Measurements from ENCODE around the gene ADGRG3.
A peak's percentile ranks its signal among the peaks of the same experiment; 100 is the strongest.

ADGRG3 gene

GRCh38 chr16:57647136-57647875 lies 20.8 kb upstream of the ADGRG3 start:
- no peak overlapping the region for H3K4me3 ChIP-seq (ENCODE audit: low read depth, low read length)
- no peak for TF ChIP-seq CTCF (conservative IDR thresholded peaks at IDR 0.05; ENCODE audit: low read depth, low read length)
- no peak for DNase-seq (ENCODE audit: low read depth)

GRCh38 chr16:57648125-57648524 lies 20.0 kb upstream of the ADGRG3 start:
- no peak for DNase-seq (ENCODE audit: low read depth)
- no peak for TF ChIP-seq CTCF (conservative IDR thresholded peaks at IDR 0.05; ENCODE audit: low read depth, low read length)
- H3K4me3 ChIP-seq (ENCODE audit: low read depth, low read length), result no peak overlapping the region

- DNase-seq (ENCODE audit: low read depth), result peak; percentile 88
- TF ChIP-seq CTCF (conservative IDR thresholded peaks at IDR 0.05; ENCODE audit: low read depth, low read length), result peak; percentile 100
- H3K4me3 ChIP-seq (ENCODE audit: low read depth, low read length), result no peak overlapping the region
These were observed 19.3 kb upstream of the ADGRG3 start for GRCh38 chr16:57648581-57649442.

GRCh38 chr16:57649443-57649751 lies 18.7 kb upstream of the ADGRG3 start:
- H3K4me3 ChIP-seq (ENCODE audit: low read depth, low read length), result no peak overlapping the region
- no peak for TF ChIP-seq CTCF (conservative IDR thresholded peaks at IDR 0.05; ENCODE audit: low read depth, low read length)
- no peak for DNase-seq (ENCODE audit: low read depth)

GRCh38 chr16:57649846-57650245 lies 18.3 kb upstream of the ADGRG3 start:
- no peak overlapping the region for H3K4me3 ChIP-seq (ENCODE audit: low read depth, low read length)
- DNase-seq (ENCODE audit: low read depth), result no peak
- TF ChIP-seq CTCF (conservative IDR thresholded peaks at IDR 0.05; ENCODE audit: low read depth, low read length), result no peak

GRCh38 chr16:57651344-57652333 lies 16.5 kb upstream of the ADGRG3 start:
- no peak overlapping the region for H3K4me3 ChIP-seq (ENCODE audit: low read depth, low read length)
- no peak for TF ChIP-seq CTCF (conservative IDR thresholded peaks at IDR 0.05; ENCODE audit: low read depth, low read length)
- DNase-seq (ENCODE audit: low read depth), result no peak
